SK-N-SH treated with all-trans-retinoic acid at 6 μM for 48 hours (cell line): ENCODE results near the gene SCPEP1.
A peak's percentile ranks its signal among the peaks of the same experiment; 100 is the strongest.

Experiments
- ATAC-seq: fragments of 200-7000 bp; cut with Tn5 transposase; 3 replicates; pipeline ENCODE4 v1.9.1; 2020; ENCODE audit warnings: mild to moderate bottlenecking, moderate library complexity
- ARNTL ChIP-seq: fragments of 450-650 bp; formaldehyde crosslinking; IDR thresholded peaks from 2 replicates; pipeline ENCODE4 v1.5.0; 2020; ENCODE audit warnings: low read depth, mild to moderate bottlenecking, moderate library complexity, borderline replicate concordance
- BACH2 ChIP-seq: fragments of 250-450 bp; sonication (Bioruptor Pico); IDR thresholded peaks from 2 replicates; pipeline ENCODE4 v1.9.0; 2021; ENCODE audit warnings: mild to moderate bottlenecking, borderline replicate concordance
- CSDC2 ChIP-seq: fragments of 250-450 bp; sonication (Bioruptor Pico); IDR thresholded peaks from 2 replicates; pipeline ENCODE4 v1.5.0; 2020; ENCODE audit warnings: mild to moderate bottlenecking, moderate library complexity
- ESRRG ChIP-seq: fragments of 250-450 bp; sonication (Bioruptor Pico); IDR thresholded peaks from 2 replicates; pipeline ENCODE4 v1.6.1; 2021; ENCODE audit warnings: mild to moderate bottlenecking
- GLIS3 ChIP-seq: fragments of 250-450 bp; sonication (Bioruptor Pico); IDR thresholded peaks from 2 replicates; pipeline ENCODE4 v1.5.0; 2020; ENCODE audit warnings: mild to moderate bottlenecking, moderate library complexity
- ISL1 ChIP-seq: fragments of 250-450 bp; sonication (Bioruptor Pico); IDR thresholded peaks from 2 replicates; pipeline ENCODE4 v2.1.2; 2022; ENCODE audit warnings: mild to moderate bottlenecking, moderate library complexity
- OSR1 ChIP-seq: fragments of 250-450 bp; sonication (Bioruptor Pico); IDR thresholded peaks from 2 replicates; pipeline ENCODE4 v1.8.0; 2022; ENCODE audit warnings: moderate library complexity, mild to moderate bottlenecking, inconsistent platforms
- PATZ1 ChIP-seq: fragments of 250-450 bp; sonication (Bioruptor Pico); IDR thresholded peaks from 2 replicates; pipeline ENCODE4 v1.8.0; 2020; ENCODE audit warnings: mild to moderate bottlenecking, moderate library complexity, borderline replicate concordance
- POU6F1 ChIP-seq: fragments of 250-450 bp; sonication (Bioruptor Pico); IDR thresholded peaks from 2 replicates; pipeline ENCODE4 v1.8.0; 2021; ENCODE audit warnings: low read depth, mild to moderate bottlenecking, moderate library complexity, borderline replicate concordance
- RARB ChIP-seq: fragments of 250-450 bp; sonication (Bioruptor Pico); IDR thresholded peaks from 2 replicates; pipeline ENCODE4 v1.8.0; 2021; ENCODE audit warnings: mild to moderate bottlenecking, moderate library complexity
- SNAI2 ChIP-seq: fragments of 250-450 bp; sonication (Bioruptor Pico); IDR thresholded peaks from 2 replicates; pipeline ENCODE4 v1.5.0; 2020; ENCODE audit warnings: mild to moderate bottlenecking, moderate library complexity
- TCF4 ChIP-seq: fragments of 250-450 bp; sonication (Bioruptor Pico); IDR thresholded peaks from 2 replicates; pipeline ENCODE4 v1.8.0; 2021; ENCODE audit warnings: mild to moderate bottlenecking, moderate library complexity, borderline replicate concordance
- TOX ChIP-seq: fragments of 250-450 bp; sonication (Bioruptor Pico); IDR thresholded peaks from 2 replicates; pipeline ENCODE4 v1.8.0; 2021; ENCODE audit warnings: mild to moderate bottlenecking, moderate library complexity, borderline replicate concordance
- TSHZ2 ChIP-seq: fragments of 250-450 bp; sonication (Bioruptor Pico); IDR thresholded peaks from 2 replicates; pipeline ENCODE4 v1.5.0; 2020; ENCODE audit warnings: mild to moderate bottlenecking, moderate library complexity
- ZC3H10 ChIP-seq: fragments of 250-450 bp; sonication (Bioruptor Pico); IDR thresholded peaks from 2 replicates; pipeline ENCODE4 v1.5.1; 2021; ENCODE audit warnings: mild to moderate bottlenecking, moderate library complexity
- ZFP3 ChIP-seq: fragments of 250-450 bp; sonication (Bioruptor Pico); IDR thresholded peaks from 2 replicates; pipeline ENCODE4 v1.5.0; 2020; ENCODE audit warnings: mild to moderate bottlenecking, moderate library complexity
- ZFP30 ChIP-seq: fragments of 450-650 bp; formaldehyde crosslinking; IDR thresholded peaks from 2 replicates; pipeline ENCODE4 v1.5.0; 2022; ENCODE audit warnings: mild to moderate bottlenecking, moderate library complexity
- ZNF565 ChIP-seq: fragments of 450-650 bp; formaldehyde crosslinking; conservative IDR thresholded peaks from 2 replicates; pipeline ENCODE4 v1.5.0; 2020; ENCODE audit warnings: low read depth, mild to moderate bottlenecking, moderate library complexity
- ZNF70 ChIP-seq: fragments of 450-650 bp; formaldehyde crosslinking; IDR thresholded peaks from 2 replicates; pipeline ENCODE4 v1.5.0; 2020; ENCODE audit warnings: mild to moderate bottlenecking, moderate library complexity
- ZNF8 ChIP-seq: fragments of 450-650 bp; formaldehyde crosslinking; IDR thresholded peaks from 2 replicates; pipeline ENCODE4 v1.5.0; 2020; ENCODE audit warnings: mild to moderate bottlenecking, moderate library complexity
- TF ChIP-seq, protein P1 (sequence below): fragments of 250-450 bp; sonication (Bioruptor Pico); IDR thresholded peaks from 2 replicates; pipeline ENCODE4 v1.5.1; 2021; ENCODE audit warnings: mild to moderate bottlenecking, moderate library complexity
- TF ChIP-seq, protein P2 (sequence below): fragments of 250-450 bp; sonication (Bioruptor Pico); IDR thresholded peaks from 2 replicates; pipeline ENCODE4 v1.5.1; 2020; ENCODE audit warnings: low read depth, mild to moderate bottlenecking, moderate library complexity

The SCPEP1 gene

DNA sequence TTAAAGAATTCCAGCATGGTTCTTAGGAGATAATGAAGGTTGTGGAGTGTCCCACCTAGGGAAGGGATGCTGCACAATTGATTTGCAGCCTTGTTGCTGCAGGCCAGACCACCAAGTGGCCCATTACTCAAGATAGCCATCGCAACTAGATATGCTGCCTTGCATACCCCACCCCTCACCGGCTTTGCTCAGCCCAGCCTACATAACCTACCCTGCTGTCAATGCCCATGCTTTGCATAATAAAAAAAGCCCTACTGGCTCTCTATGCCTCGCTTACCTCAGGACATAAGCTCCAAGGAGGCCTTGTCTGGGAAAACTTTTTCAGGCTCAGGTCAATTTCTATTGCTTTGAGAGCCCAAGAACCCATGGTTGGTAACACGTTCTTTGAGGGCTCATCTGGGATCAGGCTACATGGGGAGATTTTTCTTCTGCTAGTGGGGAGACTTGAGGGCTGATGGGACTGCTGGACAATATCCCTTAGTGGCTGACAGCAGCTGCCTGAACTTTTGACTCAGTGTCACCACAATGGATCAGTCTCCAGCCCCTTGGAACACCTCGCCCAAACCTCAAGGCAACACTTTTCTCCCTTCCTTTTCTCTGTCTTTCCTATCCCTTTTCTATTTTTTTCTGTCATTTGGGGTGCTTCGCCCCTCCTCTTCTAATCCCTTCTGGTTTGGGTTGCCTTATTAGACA is 38.3 kb downstream of the SCPEP1 start:
- TF ChIP-seq ZNF8 (CRISPR knock-in tag) (no peak), ZNF70 (no peak), GLIS3 (CRISPR knock-in tag) (no peak), SNAI2 (CRISPR knock-in tag) (no peak), ZFP30 (no peak), ISL1 (CRISPR knock-in tag) (no peak), RARB (no peak), PATZ1 (CRISPR knock-in tag) (no peak), POU6F1 (CRISPR knock-in tag) (no peak), TSHZ2 (no peak), OSR1 (CRISPR knock-in tag) (no peak), CSDC2 (CRISPR knock-in tag) (no peak), ARNTL (no peak), ZNF565 (CRISPR knock-in tag) (no peak), BACH2 (CRISPR knock-in tag) (no peak), TOX (CRISPR knock-in tag) (no peak)
- TF ChIP-seq, protein P1, sequence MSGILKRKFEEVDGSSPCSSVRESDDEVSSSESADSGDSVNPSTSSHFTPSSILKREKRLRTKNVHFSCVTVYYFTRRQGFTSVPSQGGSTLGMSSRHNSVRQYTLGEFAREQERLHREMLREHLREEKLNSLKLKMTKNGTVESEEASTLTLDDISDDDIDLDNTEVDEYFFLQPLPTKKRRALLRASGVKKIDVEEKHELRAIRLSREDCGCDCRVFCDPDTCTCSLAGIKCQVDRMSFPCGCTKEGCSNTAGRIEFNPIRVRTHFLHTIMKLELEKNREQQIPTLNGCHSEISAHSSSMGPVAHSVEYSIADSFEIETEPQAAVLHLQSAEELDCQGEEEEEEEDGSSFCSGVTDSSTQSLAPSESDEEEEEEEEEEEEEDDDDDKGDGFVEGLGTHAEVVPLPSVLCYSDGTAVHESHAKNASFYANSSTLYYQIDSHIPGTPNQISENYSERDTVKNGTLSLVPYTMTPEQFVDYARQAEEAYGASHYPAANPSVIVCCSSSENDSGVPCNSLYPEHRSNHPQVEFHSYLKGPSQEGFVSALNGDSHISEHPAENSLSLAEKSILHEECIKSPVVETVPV (CRISPR knock-in tag) = no peak
- TF ChIP-seq, protein P2, sequence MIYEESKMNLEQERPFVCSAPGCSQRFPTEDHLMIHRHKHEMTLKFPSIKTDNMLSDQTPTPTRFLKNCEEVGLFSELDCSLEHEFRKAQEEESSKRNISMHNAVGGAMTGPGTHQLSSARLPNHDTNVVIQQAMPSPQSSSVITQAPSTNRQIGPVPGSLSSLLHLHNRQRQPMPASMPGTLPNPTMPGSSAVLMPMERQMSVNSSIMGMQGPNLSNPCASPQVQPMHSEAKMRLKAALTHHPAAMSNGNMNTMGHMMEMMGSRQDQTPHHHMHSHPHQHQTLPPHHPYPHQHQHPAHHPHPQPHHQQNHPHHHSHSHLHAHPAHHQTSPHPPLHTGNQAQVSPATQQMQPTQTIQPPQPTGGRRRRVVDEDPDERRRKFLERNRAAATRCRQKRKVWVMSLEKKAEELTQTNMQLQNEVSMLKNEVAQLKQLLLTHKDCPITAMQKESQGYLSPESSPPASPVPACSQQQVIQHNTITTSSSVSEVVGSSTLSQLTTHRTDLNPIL (CRISPR knock-in tag) = no peak
- ATAC-seq = no peak; the same call in 1 of the 3 replicates

DNA sequence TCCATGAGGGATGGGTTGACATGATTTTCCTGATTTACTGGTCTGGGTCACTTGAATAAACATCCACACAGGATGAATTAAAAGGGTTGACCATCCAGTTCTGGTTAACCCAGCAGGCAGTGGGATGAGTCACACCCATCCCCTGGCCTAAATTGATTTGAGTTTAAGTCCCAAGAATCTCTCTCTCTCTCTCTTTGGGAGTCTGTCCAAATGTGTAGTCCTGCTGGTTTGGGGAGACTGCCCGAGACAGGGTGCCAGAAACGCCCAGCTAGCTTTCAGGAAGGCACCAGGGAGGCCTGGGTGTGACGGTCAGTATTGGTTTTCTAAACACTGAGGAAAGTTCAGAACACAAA is 38.8 kb downstream of the SCPEP1 start:
- TF ChIP-seq CSDC2 (CRISPR knock-in tag) (no peak), ZFP3 (CRISPR knock-in tag) (0 out of 2 replicates have a peak, but pooled peaks have one; percentile 61), ISL1 (CRISPR knock-in tag) (peak; percentile 64), SNAI2 (CRISPR knock-in tag) (0 out of 2 replicates have a peak, but pooled peaks have one; percentile 7)
- TF ChIP-seq, all 23 proteins: peak for 3
- peak; percentile 70 for ATAC-seq

DNA sequence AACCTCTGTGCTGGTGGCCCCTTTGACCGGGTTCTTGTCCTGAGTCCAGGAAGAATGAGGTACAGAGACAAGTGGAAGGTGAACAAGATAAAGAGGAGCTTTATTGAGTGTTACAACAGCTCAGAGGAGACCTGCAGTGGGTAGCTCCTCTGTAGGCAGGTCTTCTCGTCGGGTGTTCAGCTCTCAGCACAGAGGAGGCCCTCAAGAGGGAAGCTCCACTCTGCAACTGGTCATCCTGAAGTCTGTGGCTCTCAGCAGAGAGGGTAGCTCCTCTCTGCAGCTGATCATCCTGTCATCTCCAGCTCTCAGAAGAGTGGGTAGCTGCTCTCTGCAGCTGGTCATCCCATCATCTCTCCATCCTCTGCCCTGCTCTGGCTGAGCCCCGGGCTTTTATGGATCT is 39.7 kb downstream of the SCPEP1 start:
- no peak; the same call in 2 of the 3 replicates for ATAC-seq
- TF ChIP-seq ZFP3 (CRISPR knock-in tag) = no peak
- TF ChIP-seq RARB = no peak
- TF ChIP-seq TOX (CRISPR knock-in tag) = no peak
- TF ChIP-seq ZNF565 (CRISPR knock-in tag) = no peak
- TF ChIP-seq SNAI2 (CRISPR knock-in tag) = no peak
- TF ChIP-seq ZFP30 = no peak
- no peak for TF ChIP-seq OSR1 (CRISPR knock-in tag)
- TF ChIP-seq BACH2 (CRISPR knock-in tag) = no peak
- no peak for TF ChIP-seq TCF4 (CRISPR knock-in tag)
- TF ChIP-seq ESRRG (CRISPR knock-in tag) = no peak
- TF ChIP-seq GLIS3 (CRISPR knock-in tag) = no peak
- TF ChIP-seq, protein P2 (CRISPR knock-in tag) = no peak
- no peak for TF ChIP-seq ISL1 (CRISPR knock-in tag)
- TF ChIP-seq ARNTL = no peak
- TF ChIP-seq TSHZ2 = no peak
- TF ChIP-seq ZC3H10 (CRISPR knock-in tag) = no peak
